OCI-LY3 (cell line): ENCODE measurements around the gene TXK.

Experiments used
- EZH2phosphoT487 ChIP-seq: fragments of 200-600 bp; shearing (Covaris generic); IDR thresholded peaks from 2 replicates; pipeline ENCODE4 v1.6.1; 2018; ENCODE audit warnings: antibody characterized with exemption, mixed run types, low read depth
- TF ChIP-seq, protein P1 (sequence below): fragments of 200-600, 300-600 bp; sonication (generic); IDR thresholded peaks from 2 replicates; pipeline ENCODE4 v1.5.1; 2014; ENCODE audit warnings: antibody characterized with exemption, low read length, low read depth

DNA sequence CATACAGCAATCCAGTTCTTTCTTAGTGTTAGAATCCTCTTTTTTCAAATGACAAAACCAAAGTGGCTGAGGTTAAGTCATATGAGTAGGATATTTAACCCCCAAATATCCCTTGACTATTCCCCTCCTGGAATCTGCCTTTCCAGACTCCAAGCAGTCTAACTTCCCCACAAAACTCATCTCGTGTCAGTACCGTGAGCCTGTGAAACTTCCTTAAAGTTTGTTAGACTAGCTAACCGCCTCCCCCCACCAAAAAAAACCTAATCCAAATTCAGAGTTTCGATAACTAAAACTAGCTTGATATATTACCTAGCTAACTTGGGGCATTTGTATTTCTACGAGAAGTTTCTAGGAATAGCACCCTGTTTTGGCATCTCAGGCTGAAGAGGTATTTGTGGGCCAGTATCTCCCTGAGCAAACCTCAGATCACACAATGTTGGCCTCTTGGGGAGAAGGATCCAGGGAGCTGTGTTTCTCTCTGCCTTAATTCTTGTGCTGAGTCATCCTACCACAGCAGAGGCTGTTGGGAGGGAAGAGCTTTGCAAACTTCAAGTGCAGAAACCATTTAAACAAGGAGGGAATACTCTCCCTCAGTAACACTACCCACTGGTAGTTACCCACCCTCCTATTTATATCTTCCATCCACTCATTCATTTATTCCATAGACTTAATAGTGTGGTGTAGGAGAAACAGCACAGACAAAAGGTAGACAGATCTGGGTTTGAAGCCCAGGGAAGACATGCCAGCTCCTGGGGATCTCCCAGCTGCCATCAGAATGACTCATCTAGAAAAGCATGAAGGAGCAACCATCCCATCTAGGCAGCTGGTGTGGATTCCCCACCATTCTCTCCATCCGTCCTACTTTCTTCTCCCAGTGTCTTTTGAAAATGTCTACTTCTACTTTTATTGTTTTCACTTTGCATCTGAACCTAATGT lies 39.3 kb upstream of the TXK start:
- TF ChIP-seq, protein P1, sequence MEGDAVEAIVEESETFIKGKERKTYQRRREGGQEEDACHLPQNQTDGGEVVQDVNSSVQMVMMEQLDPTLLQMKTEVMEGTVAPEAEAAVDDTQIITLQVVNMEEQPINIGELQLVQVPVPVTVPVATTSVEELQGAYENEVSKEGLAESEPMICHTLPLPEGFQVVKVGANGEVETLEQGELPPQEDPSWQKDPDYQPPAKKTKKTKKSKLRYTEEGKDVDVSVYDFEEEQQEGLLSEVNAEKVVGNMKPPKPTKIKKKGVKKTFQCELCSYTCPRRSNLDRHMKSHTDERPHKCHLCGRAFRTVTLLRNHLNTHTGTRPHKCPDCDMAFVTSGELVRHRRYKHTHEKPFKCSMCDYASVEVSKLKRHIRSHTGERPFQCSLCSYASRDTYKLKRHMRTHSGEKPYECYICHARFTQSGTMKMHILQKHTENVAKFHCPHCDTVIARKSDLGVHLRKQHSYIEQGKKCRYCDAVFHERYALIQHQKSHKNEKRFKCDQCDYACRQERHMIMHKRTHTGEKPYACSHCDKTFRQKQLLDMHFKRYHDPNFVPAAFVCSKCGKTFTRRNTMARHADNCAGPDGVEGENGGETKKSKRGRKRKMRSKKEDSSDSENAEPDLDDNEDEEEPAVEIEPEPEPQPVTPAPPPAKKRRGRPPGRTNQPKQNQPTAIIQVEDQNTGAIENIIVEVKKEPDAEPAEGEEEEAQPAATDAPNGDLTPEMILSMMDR: no peak
- TF ChIP-seq EZH2phosphoT487: no peak
